Smooth muscle cell (in vitro differentiated cells): ENCODE data around the gene ADCY5. TPM values are rescaled to one million over a fixed set of nuclear protein-coding genes. Genes with fewer than 3 reads are reported as not detected.

Source experiments
- DNase-seq: peaks from one replicate; lab custom pipeline; 2025; ENCODE audit not compliant: unreplicated experiment; lab: John Stamatoyannopoulos, UW
- H2AFZ ChIP-seq: fragments of 200-600 bp; sonication (generic); 2 replicates; pipeline ENCODE4 v1.6.0; 2016; ENCODE audit warnings: antibody characterized with exemption, low read depth, mild to moderate bottlenecking
- H3F3A ChIP-seq: fragments of 200-600 bp; sonication (generic); 2 replicates; pipeline ENCODE4 v1.6.0; 2017; ENCODE audit warnings: antibody characterized with exemption, low read depth
- H3K27ac ChIP-seq: fragments of 200-600 bp; sonication (generic); 2 replicates; pipeline ENCODE4 v1.5.1; 2016; ENCODE audit warnings: low read depth, mild to moderate bottlenecking
- H3K27me3 ChIP-seq: fragments of 200-600 bp; sonication (generic); 2 replicates; pipeline ENCODE4 v1.6.1; 2016; ENCODE audit warnings: low read depth, mild to moderate bottlenecking
- H3K36me3 ChIP-seq: fragments of 200-600 bp; sonication (generic); 2 replicates; pipeline ENCODE4 v1.5.1; 2016; ENCODE audit warnings: low read depth
- H3K4me1 ChIP-seq: fragments of 200-600 bp; sonication (generic); 2 replicates; pipeline ENCODE4 v1.5.1; 2016; ENCODE audit warnings: low read depth
- H3K4me2 ChIP-seq: fragments of 200-600 bp; sonication (generic); 2 replicates; pipeline ENCODE4 v1.6.0; 2016; ENCODE audit warnings: mild to moderate bottlenecking
- H3K4me3 ChIP-seq: fragments of 200-600 bp; sonication (generic); 2 replicates; pipeline ENCODE4 v1.5.1; 2016; ENCODE audit warnings: mild to moderate bottlenecking
- H3K79me2 ChIP-seq: fragments of 200-600 bp; sonication (generic); 2 replicates; pipeline ENCODE4 v1.6.0; 2016; ENCODE audit warnings: low read depth, mild to moderate bottlenecking
- H3K9ac ChIP-seq: fragments of 200-600 bp; sonication (generic); 2 replicates; pipeline ENCODE4 v1.6.0; 2016; ENCODE audit warnings: low read depth
- H3K9me3 ChIP-seq: fragments of 200-600 bp; sonication (generic); replicated peaks from 2 replicates; pipeline ENCODE4 v1.5.1; 2016; ENCODE audit warnings: low read depth
- H4K20me1 ChIP-seq: fragments of 200-600 bp; sonication (generic); 2 replicates; pipeline ENCODE4 v1.6.0; 2016; ENCODE audit warnings: low read depth
- WGBS: methylation state at CpG from one replicate; pipeline ENCODE4 v1.1.7; 2016; ENCODE audit warnings: low lambda C conversion rate; 5-methylcytosine and 5-hydroxymethylcytosine counted together
- polyA plus RNA-seq: library from polyadenylated mRNA; unstranded; fragments of >200 nt; fragmentation: Nextera tagmentation; extraction: Ambion mirVana; gene quantifications from 2 replicates; pipeline ENCODE4 v1.2.1, GENCODE V29; 2016
- total RNA-seq: library from RNA; depleted of rRNA; stranded (reverse); fragments of >200 nt; gene quantifications from 2 replicates; pipeline ENCODE4 v1.2.3, GENCODE V29; 2014
- TF ChIP-seq, protein P1 (sequence below): fragments of 200-600 bp; sonication (generic); IDR thresholded peaks from 2 replicates; pipeline ENCODE4 v1.5.1; 2017; ENCODE audit warnings: borderline replicate concordance, mild to moderate bottlenecking, antibody characterized with exemption; ENCODE audit not compliant: insufficient read depth, poor library complexity, severe bottlenecking

ADCY5 gene
- total and polyA plus RNA-seq, 2 experiments from 2014 or later, result 0.50 to 0.58 TPM

DNA sequence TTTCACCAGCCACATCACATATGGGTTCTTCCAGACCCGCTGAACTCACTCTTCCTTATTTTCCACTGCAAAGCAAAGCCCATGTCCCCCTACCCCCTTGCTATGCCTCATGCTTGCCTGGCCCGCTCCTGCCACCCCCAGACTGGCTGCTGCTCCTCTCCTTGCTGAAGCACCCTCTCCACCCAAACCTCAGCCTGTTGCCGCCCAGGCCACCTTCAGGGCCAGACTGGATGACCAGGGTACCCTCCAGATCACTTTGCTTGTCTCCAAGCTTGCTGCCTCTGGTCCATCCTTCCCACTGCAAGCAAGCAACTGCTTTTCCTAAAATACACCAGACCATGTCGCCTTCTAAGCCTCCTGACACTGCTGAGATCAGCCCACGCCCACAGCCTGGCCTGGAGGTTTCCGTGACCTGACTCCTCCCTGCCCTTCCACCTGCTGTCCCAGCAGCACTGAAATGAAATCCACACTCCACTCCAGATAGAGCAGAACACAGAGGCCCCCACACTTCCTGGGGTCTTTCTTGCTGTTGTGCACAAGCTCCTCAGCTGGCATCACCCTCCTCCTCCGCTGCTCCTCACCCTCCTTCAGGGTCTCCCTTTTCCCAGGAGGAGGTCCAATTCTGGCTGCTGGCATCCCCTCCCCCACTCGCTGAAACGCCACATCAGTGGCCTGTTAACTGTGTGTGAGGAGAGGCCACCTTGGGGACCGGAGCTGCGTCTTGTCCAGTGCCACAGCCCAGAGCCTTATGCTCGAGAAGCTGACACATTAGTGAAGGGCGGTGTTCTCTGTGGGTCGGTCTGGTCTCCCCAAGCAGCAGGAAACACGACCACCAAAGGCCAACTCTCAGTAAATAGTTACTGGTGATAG is 99.1 kb downstream of the ADCY5 start:
- WGBS, result 86% methylated on average over 15 of the region's 15 CpGs
- H3K9ac ChIP-seq, result no peak overlapping the region
- TF ChIP-seq, protein P1, sequence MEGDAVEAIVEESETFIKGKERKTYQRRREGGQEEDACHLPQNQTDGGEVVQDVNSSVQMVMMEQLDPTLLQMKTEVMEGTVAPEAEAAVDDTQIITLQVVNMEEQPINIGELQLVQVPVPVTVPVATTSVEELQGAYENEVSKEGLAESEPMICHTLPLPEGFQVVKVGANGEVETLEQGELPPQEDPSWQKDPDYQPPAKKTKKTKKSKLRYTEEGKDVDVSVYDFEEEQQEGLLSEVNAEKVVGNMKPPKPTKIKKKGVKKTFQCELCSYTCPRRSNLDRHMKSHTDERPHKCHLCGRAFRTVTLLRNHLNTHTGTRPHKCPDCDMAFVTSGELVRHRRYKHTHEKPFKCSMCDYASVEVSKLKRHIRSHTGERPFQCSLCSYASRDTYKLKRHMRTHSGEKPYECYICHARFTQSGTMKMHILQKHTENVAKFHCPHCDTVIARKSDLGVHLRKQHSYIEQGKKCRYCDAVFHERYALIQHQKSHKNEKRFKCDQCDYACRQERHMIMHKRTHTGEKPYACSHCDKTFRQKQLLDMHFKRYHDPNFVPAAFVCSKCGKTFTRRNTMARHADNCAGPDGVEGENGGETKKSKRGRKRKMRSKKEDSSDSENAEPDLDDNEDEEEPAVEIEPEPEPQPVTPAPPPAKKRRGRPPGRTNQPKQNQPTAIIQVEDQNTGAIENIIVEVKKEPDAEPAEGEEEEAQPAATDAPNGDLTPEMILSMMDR, result no peak
- no peak for DNase-seq
- no peaks in the 10 kb centered on the region for H3K79me2 ChIP-seq
- no peak overlapping the region for H2AFZ ChIP-seq
- H3K27ac ChIP-seq, result no peak overlapping the region
- no peaks in the 10 kb centered on the region for H4K20me1 ChIP-seq
- H3K4me1 ChIP-seq, result no peaks in the 10 kb centered on the region
- H3K27me3 ChIP-seq, result peaks cover 39% of the 10 kb centered on the region
- H3K4me3 ChIP-seq, result no peak overlapping the region
- H3F3A ChIP-seq, result no peaks in the 10 kb centered on the region
- no peaks in the 10 kb centered on the region for H3K36me3 ChIP-seq
- H3K9me3 ChIP-seq, result no peaks in the 10 kb centered on the region
- no peak overlapping the region for H3K4me2 ChIP-seq

DNA sequence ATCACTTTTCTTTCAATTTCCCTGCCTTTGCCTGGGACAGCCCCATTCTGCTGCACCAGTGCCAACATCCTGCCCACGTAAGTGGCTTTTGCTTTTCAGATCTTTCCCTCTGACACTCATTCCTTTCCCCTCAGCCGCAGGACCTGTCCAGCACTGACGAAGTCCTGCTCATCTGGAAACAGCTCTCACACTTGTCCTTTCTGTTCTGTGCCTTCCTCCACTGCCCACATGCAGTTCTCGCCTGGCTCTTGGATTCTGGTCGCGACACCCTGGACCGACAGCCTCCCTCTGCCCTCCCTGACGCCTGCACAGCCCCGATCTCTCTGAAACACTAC is 99.7 kb downstream of the ADCY5 start:
- TF ChIP-seq, protein P1, result no peak
- 76% methylated on average over 9 of the region's 9 CpGs for WGBS

DNA sequence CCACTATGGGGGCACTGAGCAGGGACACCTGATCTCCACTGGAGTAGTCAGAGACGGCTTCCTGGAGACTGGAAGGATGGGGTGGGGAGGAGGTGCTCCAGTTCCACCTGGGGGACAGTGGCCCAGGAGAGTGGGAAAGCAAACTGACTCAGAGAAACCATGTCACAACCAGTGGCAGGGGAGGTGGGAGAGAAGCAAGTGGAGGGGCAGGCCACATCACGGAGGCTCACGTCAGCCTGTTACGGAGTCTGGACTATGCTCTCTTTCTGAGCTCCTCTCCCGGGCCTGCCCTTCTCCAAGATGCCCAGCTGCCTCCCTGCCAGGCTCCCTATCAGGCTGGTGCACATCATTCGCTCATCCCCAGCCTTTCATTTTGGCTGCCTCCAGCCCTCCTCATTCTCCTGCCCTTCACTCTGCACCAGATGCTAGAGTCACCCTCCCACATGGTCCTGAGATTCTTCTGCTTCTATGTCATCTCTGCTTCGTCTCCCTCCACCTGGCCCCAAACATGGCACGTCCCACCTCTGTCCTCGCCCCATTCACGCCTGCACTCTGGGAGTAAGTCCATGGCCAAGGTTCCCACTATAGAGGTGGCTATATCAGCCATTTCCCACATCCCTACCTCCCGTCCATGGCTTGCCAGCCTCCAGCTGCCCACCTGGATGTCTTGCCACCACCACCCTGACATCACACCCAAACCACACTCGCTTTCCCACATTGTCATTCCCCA is 100.3 kb downstream of the ADCY5 start:
- no peaks in the 10 kb centered on the region for H3K4me1 ChIP-seq
- no peaks in the 10 kb centered on the region for H3K79me2 ChIP-seq
- no peak overlapping the region for H3K4me3 ChIP-seq
- TF ChIP-seq, protein P1, result no peak
- no peaks in the 10 kb centered on the region for H3K36me3 ChIP-seq
- no peak overlapping the region for H3K27ac ChIP-seq
- no peaks in the 10 kb centered on the region for H4K20me1 ChIP-seq
- no peak for DNase-seq
- H3K9ac ChIP-seq, result no peak overlapping the region
- peaks cover 39% of the 10 kb centered on the region for H3K27me3 ChIP-seq
- H2AFZ ChIP-seq, result no peak overlapping the region
- WGBS, result 81% methylated on average over 12 of the region's 12 CpGs
- H3F3A ChIP-seq, result no peaks in the 10 kb centered on the region
- no peak overlapping the region for H3K4me2 ChIP-seq
- H3K9me3 ChIP-seq, result no peaks in the 10 kb centered on the region

More for the DNA sequence above, 99.7 kb downstream of the ADCY5 start:
- Histone ChIP-seq H3K36me3 (no peaks in the 10 kb centered on the region), H3F3A (no peaks in the 10 kb centered on the region), H3K4me3 (no peak overlapping the region), H3K27ac (no peak overlapping the region), H2AFZ (no peak overlapping the region), H3K27me3 (peaks cover 39% of the 10 kb centered on the region), H3K4me2 (no peak overlapping the region), H3K4me1 (no peaks in the 10 kb centered on the region), H3K79me2 (no peaks in the 10 kb centered on the region), H3K9me3 (no peaks in the 10 kb centered on the region), H4K20me1 (no peaks in the 10 kb centered on the region), H3K9ac (no peak overlapping the region)
- DNase-seq, result no peak
